ENCODE results near the gene SLC38A7. TPM values are rescaled to one million over a fixed set of nuclear protein-coding genes. Genes with fewer than 3 reads are reported as not detected.

The SLC38A7 gene
- total RNA-seq, 1 experiment from 2014 or later = 26.6 TPM

DNA sequence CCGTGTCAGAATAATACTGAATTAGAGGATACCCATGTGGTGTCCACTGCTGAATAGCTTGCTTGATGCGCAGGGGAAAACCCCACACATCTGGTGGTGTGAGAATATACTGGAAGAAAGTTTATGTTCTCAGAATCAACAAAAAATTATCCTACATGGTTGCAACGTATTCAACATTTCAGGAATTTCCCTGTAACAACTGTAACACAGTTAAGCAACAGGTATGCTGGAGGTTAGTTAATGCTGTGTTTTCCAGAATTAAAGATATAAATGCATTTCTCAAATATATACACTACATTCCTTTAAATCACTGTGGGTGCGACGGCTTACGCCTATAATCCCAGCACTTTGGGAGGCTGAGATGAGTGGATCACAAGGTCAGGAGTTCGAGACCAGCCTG is 60.4 kb downstream of the SLC38A7 start:
- Histone ChIP-seq H3K14ac (ENCODE audit: insufficient read depth, low read length) (no peak overlapping the region), H2BK120ac (ENCODE audit: low read depth, low read length, poor library complexity, severe bottlenecking) (no peak overlapping the region), H2AK5ac (ENCODE audit: insufficient read length, low read length) (no peak overlapping the region), H4K91ac (ENCODE audit: insufficient read length, low read depth, low read length) (no peak overlapping the region), H3K23me2 (ENCODE audit: insufficient read length, low read depth, low read length, poor library complexity, severe bottlenecking) (peaks cover 6% of the 10 kb centered on the region), H3K9ac (ENCODE audit: extremely low read depth, insufficient read length, low read length) (no peak overlapping the region), H4K20me1 (ENCODE audit: control insufficient read depth, insufficient read depth, insufficient read length) (no peaks in the 10 kb centered on the region), H4K5ac (ENCODE audit: insufficient read length, low read depth, low read length) (no peak overlapping the region), H3K4me2 (ENCODE audit: insufficient read depth, insufficient read length, low read length) (no peak overlapping the region), H3K56ac (ENCODE audit: insufficient read length, low read depth, low read length) (no peak overlapping the region), H2BK15ac (ENCODE audit: low read depth, low read length) (no peak overlapping the region), H3K4me1 (ENCODE audit: insufficient read depth, low read length) (no peaks in the 10 kb centered on the region), H2BK20ac (ENCODE audit: low read depth, low read length, poor library complexity, severe bottlenecking) (no peak overlapping the region), H2BK5ac (ENCODE audit: insufficient read length, low read length) (no peak overlapping the region), H3T11ph (ENCODE audit: low read length) (no peak overlapping the region), H3K18ac (ENCODE audit: insufficient read length, low read depth, low read length) (no peak overlapping the region), H2AFZ (ENCODE audit: low read length) (no peak overlapping the region), H4K8ac (replicated peaks; ENCODE audit: insufficient read length, low read depth, low read length) (no peak overlapping the region), H3K4ac (ENCODE audit: low read depth, low read length) (no peak overlapping the region), H3K79me2 (ENCODE audit: insufficient read depth, low read length) (peaks cover 44% of the 10 kb centered on the region; the same call in 1 of the 2 replicates), H3K27ac (ENCODE audit: insufficient read length, low read depth, low read length) (no peak overlapping the region), H2BK12ac (ENCODE audit: insufficient read length, low read depth, low read length) (no peak overlapping the region), H3K23ac (ENCODE audit: insufficient read length, low read depth, low read length) (no peak overlapping the region), H3K9me3 (ENCODE audit: control insufficient read depth, low read depth, low read length) (no peaks in the 10 kb centered on the region), H3K27me3 (ENCODE audit: insufficient read depth, low read length) (no peaks in the 10 kb centered on the region), H3K79me1 (ENCODE audit: insufficient read depth, low read depth, low read length, poor library complexity, severe bottlenecking) (peaks cover 8% of the 10 kb centered on the region)
- no CpG with 5 or more reads among the region's 7 CpGs for WGBS (ENCODE audit: extremely low coverage, insufficient read length, low lambda C conversion rate)
- no peak for DNase-seq
- H3K4me3 Mint-ChIP-seq = no peak overlapping the region
- TF ChIP-seq, protein P1, sequence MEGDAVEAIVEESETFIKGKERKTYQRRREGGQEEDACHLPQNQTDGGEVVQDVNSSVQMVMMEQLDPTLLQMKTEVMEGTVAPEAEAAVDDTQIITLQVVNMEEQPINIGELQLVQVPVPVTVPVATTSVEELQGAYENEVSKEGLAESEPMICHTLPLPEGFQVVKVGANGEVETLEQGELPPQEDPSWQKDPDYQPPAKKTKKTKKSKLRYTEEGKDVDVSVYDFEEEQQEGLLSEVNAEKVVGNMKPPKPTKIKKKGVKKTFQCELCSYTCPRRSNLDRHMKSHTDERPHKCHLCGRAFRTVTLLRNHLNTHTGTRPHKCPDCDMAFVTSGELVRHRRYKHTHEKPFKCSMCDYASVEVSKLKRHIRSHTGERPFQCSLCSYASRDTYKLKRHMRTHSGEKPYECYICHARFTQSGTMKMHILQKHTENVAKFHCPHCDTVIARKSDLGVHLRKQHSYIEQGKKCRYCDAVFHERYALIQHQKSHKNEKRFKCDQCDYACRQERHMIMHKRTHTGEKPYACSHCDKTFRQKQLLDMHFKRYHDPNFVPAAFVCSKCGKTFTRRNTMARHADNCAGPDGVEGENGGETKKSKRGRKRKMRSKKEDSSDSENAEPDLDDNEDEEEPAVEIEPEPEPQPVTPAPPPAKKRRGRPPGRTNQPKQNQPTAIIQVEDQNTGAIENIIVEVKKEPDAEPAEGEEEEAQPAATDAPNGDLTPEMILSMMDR (conservative IDR thresholded peaks at IDR 0.05) = no peak
- peaks cover 9 to 11% of the 10 kb centered on the region in 2 experiments for H3K4me1 Mint-ChIP-seq
- H3K27me3 Mint-ChIP-seq (ENCODE audit: low read depth) = no peaks in the 10 kb centered on the region
- H3K27ac Mint-ChIP-seq = peak overlapping the region in 1 of 3 experiments; percentile 76; a peak in 1 of 7 replicates
- peaks cover 20 to 59% (median 49%) of the 10 kb centered on the region in 3 experiments; a peak in 6 of 7 replicates for H3K36me3 Mint-ChIP-seq (ENCODE audit: insufficient read depth in 1 of 3, low read depth in 3 of 3)
- no peaks in the 10 kb centered on the region for H3K9me3 Mint-ChIP-seq
